DND-41 (cell line): ENCODE data around the gene SIPA1.
A peak's percentile ranks its signal among the peaks of the same experiment; 100 is the strongest.

Experiments used
- ATAC-seq: fragments of 200-7000 bp; cut with Tn5 transposase; 3 replicates; pipeline ENCODE4 v1.9.1; 2021; ENCODE audit warnings: low read depth; ENCODE audit not compliant: insufficient read depth
- DNase-seq: peaks from one replicate; pipeline ENCODE4 v3.0.0-alpha.2; 2020
- H2AFZ ChIP-seq: 2 replicates; pipeline ENCODE4 v1.6.0; 2012; ENCODE audit warnings: low read depth, low read length
- H3K27ac ChIP-seq: 2 replicates; pipeline ENCODE4 v1.5.1; 2012; ENCODE audit warnings: low read length, inconsistent platforms
- H3K27me3 ChIP-seq: fragments of 200-600 bp; sonication (generic); 2 replicates; pipeline ENCODE4 v1.6.0; 2012; ENCODE audit warnings: low read length, mild to moderate bottlenecking, inconsistent platforms; ENCODE audit not compliant: insufficient read depth, poor library complexity
- H3K36me3 ChIP-seq: 2 replicates; pipeline ENCODE4 v1.5.1; 2012; ENCODE audit warnings: low read length, inconsistent platforms; ENCODE audit not compliant: insufficient read depth
- H3K4me1 ChIP-seq: 2 replicates; pipeline ENCODE4 v1.5.1; 2012; ENCODE audit warnings: mild to moderate bottlenecking, low read length; ENCODE audit not compliant: insufficient read depth
- H3K4me2 ChIP-seq: 2 replicates; pipeline ENCODE4 v1.6.0; 2012; ENCODE audit warnings: mild to moderate bottlenecking, moderate library complexity, low read length, inconsistent platforms; ENCODE audit not compliant: insufficient read depth
- H3K4me3 ChIP-seq, 2 experiments: fragments of 200-600 bp in 1 of 2; shearing (Covaris generic) in 1 of 2; 2 replicates each; pipeline ENCODE4 v1.5.1; 2012 to 2016; ENCODE audit warnings: inconsistent platforms in 2 of 2, low read length in 2 of 2, mild to moderate bottlenecking in 2 of 2, low read depth in 1 of 2, moderate library complexity in 1 of 2
- H3K79me2 ChIP-seq: 2 replicates; pipeline ENCODE4 v1.6.0; 2012; ENCODE audit warnings: low read length, inconsistent platforms; ENCODE audit not compliant: insufficient read depth
- H3K9ac ChIP-seq: 2 replicates; pipeline ENCODE4 v1.6.0; 2012; ENCODE audit warnings: low read depth, mild to moderate bottlenecking, inconsistent platforms, low read length, moderate library complexity
- H3K9me3 ChIP-seq: 2 replicates; pipeline ENCODE4 v1.5.1; 2012; ENCODE audit warnings: low read length, moderate library complexity, mild to moderate bottlenecking, inconsistent platforms; ENCODE audit not compliant: insufficient read depth, severe bottlenecking
- H4K20me1 ChIP-seq: 2 replicates; pipeline ENCODE4 v1.6.0; 2012; ENCODE audit warnings: low read length; ENCODE audit not compliant: insufficient read depth
- EZH2 ChIP-seq: IDR thresholded peaks from 3 replicates; pipeline ENCODE4 v1.6.1; 2012; ENCODE audit warnings: borderline replicate concordance, low read depth, mild to moderate bottlenecking, moderate library complexity, low read length, inconsistent platforms; ENCODE audit not compliant: severe bottlenecking
- TF ChIP-seq, protein P1 (sequence below): IDR thresholded peaks from 2 replicates; pipeline ENCODE4 v1.5.1; 2012; ENCODE audit warnings: borderline replicate concordance, low read length, moderate library complexity, mild to moderate bottlenecking; ENCODE audit not compliant: poor library complexity, severe bottlenecking; ENCODE audit errors: extremely low read depth

Gene SIPA1

DNA sequence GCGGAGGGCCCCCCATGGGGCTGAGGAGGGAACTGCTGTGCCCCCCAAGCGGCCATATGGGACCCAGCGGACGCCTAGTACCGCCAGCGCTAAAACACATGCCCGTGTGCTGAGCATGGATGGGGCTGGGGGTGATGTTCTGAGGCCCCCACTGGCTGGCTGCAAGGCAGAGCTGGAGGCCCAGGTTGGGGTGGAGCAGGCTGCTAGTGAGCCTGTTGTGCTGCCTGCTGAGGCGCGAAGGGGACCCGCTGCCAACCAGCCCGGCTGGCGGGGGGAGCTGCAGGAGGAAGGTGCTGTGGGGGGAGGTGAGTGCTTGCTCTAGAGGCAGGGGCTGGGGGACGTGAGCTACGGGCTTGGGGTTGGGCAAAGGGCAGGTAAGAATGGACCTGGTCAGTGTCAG lies 19.1 kb upstream of the SIPA1 start:
- no peak for ATAC-seq
- TF ChIP-seq, protein P1, sequence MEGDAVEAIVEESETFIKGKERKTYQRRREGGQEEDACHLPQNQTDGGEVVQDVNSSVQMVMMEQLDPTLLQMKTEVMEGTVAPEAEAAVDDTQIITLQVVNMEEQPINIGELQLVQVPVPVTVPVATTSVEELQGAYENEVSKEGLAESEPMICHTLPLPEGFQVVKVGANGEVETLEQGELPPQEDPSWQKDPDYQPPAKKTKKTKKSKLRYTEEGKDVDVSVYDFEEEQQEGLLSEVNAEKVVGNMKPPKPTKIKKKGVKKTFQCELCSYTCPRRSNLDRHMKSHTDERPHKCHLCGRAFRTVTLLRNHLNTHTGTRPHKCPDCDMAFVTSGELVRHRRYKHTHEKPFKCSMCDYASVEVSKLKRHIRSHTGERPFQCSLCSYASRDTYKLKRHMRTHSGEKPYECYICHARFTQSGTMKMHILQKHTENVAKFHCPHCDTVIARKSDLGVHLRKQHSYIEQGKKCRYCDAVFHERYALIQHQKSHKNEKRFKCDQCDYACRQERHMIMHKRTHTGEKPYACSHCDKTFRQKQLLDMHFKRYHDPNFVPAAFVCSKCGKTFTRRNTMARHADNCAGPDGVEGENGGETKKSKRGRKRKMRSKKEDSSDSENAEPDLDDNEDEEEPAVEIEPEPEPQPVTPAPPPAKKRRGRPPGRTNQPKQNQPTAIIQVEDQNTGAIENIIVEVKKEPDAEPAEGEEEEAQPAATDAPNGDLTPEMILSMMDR, result no peak
- TF ChIP-seq EZH2, result no peak
- no peaks in the 10 kb centered on the region for H3K27me3 ChIP-seq
- DNase-seq, result no peak
- H3K27ac ChIP-seq, result no peak overlapping the region
- peaks cover 72% of the 10 kb centered on the region for H3K79me2 ChIP-seq
- H3K9me3 ChIP-seq, result no peaks in the 10 kb centered on the region
- H4K20me1 ChIP-seq, result peaks cover 67% of the 10 kb centered on the region
- H3K4me1 ChIP-seq, result peaks cover 31% of the 10 kb centered on the region
- peaks cover 73% of the 10 kb centered on the region for H3K36me3 ChIP-seq
- no peak overlapping the region for H2AFZ ChIP-seq
- H3K9ac ChIP-seq, result no peak overlapping the region
- H3K4me2 ChIP-seq, result peak overlapping the region; percentile 7; the same call in 1 of the 2 replicates
- no peak overlapping the region for H3K4me3 ChIP-seq

DNA sequence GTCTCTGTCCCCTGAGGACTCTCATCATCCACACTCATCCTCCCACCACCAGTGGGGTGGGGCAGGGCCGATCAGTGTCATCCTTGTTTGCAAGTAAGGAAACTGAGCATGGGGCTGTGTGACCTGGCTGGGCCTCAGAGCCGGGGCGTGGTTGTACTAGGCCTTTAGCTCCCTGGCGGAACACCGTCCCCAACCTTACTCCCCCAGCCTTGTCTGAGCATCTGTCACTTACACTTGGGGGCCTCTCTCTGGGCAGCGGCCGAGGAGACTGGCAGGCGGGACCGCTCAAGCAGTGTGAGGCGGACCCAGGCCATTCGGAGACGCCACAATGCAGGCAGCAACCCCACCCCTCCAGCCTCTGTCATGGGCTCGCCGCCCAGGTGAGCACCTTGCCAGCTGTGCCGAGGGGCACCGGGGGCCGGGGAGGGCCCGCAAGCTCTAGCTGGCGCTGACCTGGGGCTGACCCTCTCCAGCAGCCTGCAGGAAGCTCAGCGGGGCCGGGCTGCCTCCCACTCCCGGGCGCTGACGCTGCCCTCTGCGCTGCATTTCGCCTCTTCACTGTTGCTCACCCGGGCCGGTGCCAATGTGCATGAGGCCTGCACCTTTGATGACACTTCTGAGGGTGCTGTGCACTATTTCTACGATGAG lies 18.5 kb upstream of the SIPA1 start:
- Histone ChIP-seq H3K4me1 (peaks cover 31% of the 10 kb centered on the region), H4K20me1 (peaks cover 68% of the 10 kb centered on the region), H3K27ac (no peak overlapping the region), H3K4me3 (no peak overlapping the region), H3K27me3 (no peaks in the 10 kb centered on the region), H3K36me3 (peaks cover 80% of the 10 kb centered on the region), H2AFZ (no peak overlapping the region), H3K79me2 (peaks cover 65% of the 10 kb centered on the region), H3K4me2 (no peak overlapping the region), H3K9ac (no peak overlapping the region), H3K9me3 (no peaks in the 10 kb centered on the region)
- no peak for TF ChIP-seq EZH2
- TF ChIP-seq, protein P1, result no peak
- no peak for ATAC-seq
- no peak for DNase-seq

DNA sequence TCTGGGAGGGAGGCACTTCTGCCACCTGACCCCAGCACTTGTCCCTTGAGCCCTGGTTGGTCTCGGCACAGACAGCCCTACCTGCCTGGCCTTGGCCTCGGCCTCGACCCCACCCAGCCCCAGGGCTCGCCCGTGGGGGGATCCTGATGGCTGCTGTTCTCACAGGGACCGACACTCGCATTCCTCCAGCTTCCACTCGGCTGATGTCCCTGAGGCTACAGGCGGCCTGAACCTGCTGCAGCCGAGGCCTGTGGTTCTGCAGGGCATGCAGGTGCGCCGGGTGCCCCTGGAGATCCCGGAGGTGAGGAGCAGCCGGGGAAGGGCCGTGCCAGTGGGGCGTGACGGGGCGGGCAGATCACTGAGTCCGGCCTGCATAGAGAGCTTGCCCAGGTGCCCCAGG lies 17.2 kb upstream of the SIPA1 start:
- ATAC-seq, result no peak
- DNase-seq, result no peak
- Histone ChIP-seq H3K79me2 (peaks cover 58% of the 10 kb centered on the region), H3K9me3 (no peaks in the 10 kb centered on the region), H3K4me1 (peaks cover 28% of the 10 kb centered on the region), H4K20me1 (peaks cover 68% of the 10 kb centered on the region), H3K27me3 (no peaks in the 10 kb centered on the region), H2AFZ (no peak overlapping the region), H3K36me3 (peaks cover 91% of the 10 kb centered on the region), H3K9ac (no peak overlapping the region), H3K27ac (no peak overlapping the region), H3K4me3 (no peak overlapping the region), H3K4me2 (no peak overlapping the region)
- TF ChIP-seq, protein P1, result no peak
- no peak for TF ChIP-seq EZH2
